HG03460 (cell line): Measurements from ENCODE around the gene EOGT.

Experiments used
- ATAC-seq: cut with Tn5 transposase; IDR thresholded peaks from one replicate; pipeline ENCODE4 v1.9.1; 2021; ENCODE audit not compliant: unreplicated experiment

The EOGT gene

DNA sequence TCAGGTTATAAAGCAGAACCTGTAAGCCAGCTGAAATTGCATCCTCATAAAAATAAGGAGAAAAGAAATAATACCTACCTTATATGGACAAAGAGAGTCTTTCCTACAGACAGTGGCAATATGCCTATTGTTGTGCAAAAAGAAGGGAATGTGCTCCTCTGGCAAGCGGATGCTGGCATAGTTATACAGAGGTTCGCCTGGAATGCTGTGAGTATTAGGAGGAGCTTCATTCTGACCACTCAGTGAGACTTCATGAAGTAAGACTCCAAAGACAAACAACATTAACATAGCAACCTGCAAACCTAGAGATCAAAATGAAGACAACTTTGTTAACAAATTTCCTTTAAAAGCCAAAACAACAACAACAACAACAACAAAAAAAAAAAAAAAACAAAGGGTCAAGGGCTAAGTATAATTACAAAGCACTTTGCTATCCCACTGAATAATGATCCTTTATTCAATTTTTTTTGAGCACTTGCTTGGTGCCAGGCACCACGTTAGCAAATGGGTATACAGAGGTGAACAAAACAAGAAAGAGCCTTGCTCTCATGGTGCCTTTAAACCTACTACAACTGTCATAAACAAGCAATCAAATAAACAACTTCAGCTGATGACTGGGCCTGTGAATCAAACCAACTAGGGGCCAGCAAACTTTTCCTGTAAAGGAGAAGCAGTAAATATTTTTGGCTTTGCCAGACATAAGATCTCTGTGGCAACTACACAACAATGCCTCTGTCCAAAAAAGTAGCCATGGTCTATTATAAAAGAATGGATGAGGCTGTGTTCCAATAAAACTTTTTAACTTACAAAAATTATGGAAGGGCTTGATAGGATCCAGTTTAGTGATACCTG lies 3.7 kb downstream of the EOGT start:
- no peak for ATAC-seq

DNA sequence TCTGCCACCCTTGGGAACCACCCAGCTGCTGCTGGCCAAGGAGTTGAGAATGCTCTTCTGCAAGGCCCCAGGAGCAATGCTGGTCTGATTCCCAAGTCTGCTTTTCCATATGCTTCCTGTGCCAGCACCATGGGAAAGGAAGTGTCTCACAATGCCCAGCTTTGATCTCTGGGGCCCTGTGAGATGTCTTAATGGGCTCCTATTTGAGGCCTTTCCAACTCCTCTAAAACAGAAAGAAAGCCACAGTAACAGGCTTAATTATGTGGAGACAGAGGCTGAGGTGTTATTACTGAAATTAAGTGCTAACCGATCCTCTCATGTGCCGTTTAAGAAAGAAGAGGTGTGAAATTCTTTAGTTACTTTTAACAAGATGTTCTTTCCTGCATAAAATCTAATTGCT lies 4.5 kb downstream of the EOGT start:
- no peak for ATAC-seq

GRCh38 chr3:69005791-69006482 lies 7.5 kb downstream of the EOGT start:
- no peak for ATAC-seq

- no peak for ATAC-seq
Measured at GRCh38 chr3:69005071-69005790, 8.3 kb downstream of the EOGT start.

DNA sequence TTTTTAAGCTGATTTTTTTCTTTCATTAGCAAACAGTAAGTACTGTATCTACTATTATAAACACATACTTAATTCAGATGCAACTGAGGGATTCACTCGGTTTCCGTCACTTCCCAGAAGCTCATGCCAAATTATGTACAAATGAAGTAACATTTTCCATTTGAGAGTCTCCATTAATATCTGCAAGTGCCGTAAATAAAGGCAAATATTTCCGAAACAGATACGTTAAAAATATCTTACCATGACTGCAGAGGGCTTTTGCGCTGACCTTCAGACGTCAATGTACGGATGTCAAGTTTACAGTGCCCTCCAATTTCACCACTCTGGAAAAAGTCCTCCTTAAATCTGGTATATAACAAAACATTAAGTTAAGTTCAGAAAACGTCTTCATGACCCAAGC lies 9.3 kb downstream of the EOGT start:
- ATAC-seq: no peak

- no peak for ATAC-seq
Measured at GRCh38 chr3:68999605-69000004, 13.9 kb downstream of the EOGT start.

- no peak for ATAC-seq
Measured at GRCh38 chr3:68999158-68999557, 14.3 kb downstream of the EOGT start.

DNA sequence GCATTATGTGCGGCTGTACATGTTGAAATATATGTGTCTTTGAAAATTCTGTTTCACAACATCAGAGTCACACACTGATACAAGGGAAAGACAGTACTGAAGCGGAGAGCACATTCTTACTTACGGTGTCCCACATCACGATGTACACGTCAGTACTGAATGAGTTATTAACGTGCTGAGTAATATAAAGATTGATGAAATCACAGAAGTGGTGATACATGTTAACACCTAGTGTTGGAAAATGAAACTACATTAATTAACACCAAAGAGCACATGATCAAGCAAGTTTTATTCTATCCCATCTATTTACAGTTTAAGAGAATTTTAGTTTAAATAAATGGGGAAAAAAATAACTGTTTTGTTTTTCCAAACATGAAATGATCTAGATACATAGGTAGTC lies 15.6 kb downstream of the EOGT start:
- no peak for ATAC-seq

- no peak for ATAC-seq
Measured at GRCh38 chr3:68996356-68996995, 17.0 kb downstream of the EOGT start.

GRCh38 chr3:68988740-68989139 lies 24.7 kb downstream of the EOGT start:
- no peak for ATAC-seq

- ATAC-seq: no peak
Measured at GRCh38 chr3:68987322-68987721, 26.2 kb downstream of the EOGT start.

- no peak for ATAC-seq
Measured at GRCh38 chr3:68986496-68987208, 26.8 kb downstream of the EOGT start.

DNA sequence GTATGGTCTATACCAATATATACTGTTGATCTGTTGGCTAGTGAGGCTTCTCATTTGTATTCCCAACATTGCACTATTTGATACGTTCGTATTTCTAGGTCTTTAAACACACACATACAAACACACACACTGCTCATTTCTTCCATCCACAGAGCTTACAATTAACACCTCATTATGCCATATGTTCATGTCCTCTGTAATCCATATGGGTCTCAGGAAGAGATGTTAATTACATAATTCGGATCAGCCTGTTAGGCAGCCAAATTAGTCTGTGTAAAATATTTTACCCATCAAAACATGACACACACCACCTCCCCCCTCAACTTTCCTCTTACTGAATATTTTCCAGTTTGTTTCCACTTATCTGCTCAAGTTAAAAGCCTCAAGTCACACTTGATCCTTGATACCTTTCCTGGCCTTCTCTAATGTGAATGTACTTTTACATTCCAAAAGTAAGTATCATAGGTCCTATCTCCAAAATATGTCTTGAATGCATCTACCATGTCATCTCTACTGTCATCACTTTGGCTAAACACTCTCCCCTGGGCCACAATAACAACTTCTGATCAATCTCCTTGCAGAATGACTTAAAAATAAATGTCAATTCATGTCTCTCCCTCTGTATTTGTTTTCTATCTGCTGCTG lies 28.2 kb downstream of the EOGT start:
- no peak for ATAC-seq

GRCh38 chr3:68984011-68984530 lies 29.4 kb downstream of the EOGT start:
- ATAC-seq: no peak

DNA sequence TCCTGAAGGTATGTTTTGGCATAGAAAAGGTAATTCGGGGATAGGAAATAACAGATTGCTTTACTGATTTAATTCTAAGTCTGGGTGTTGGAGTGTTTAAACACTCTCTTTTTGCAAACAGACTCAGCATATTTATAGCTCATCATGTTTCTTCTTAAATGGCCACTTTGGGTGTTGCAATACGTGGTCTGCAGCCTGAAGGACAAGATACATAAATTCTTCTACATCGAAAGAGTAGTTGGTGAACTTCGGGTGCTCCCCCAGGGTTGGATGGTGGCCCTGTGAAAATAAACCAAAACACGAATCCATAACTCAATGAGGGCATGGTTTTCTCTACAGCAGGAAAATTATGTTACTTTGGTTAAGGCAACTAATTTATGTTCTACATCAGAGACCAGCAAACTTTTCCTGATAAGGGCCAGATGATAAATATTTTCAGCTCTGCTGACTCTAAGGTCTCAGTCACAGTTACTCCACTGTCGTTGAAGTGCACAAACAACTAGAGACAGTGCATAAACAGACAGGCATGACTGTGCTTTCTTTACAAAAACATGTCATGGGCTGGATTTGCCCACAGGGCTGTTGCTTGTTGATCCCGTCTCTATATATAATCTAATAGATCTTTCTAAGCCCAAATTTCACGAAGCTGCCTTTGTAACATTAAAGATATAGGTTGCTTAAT lies 35.9 kb downstream of the EOGT start:
- no peak for ATAC-seq

DNA sequence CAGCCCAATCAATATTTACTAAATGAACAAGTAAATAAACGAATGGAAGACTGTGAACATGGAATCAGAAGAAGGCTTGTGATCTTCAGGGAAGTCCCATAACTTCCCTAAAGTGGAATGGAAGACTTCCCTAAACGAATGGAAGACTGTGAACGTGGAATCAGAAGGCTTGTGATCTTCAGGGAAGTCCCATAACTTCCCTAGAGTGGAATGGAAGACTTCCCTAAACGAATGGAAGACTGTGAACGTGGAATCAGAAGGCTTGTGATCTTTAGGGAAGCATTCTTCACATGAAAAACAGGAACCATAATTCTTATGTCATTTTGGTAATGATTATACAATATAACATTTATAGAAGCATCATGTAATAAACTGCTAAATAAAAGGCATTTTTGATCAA lies 38.8 kb downstream of the EOGT start:
- ATAC-seq: no peak

GRCh38 chr3:68973639-68974038 lies 39.8 kb downstream of the EOGT start:
- no peak for ATAC-seq

GRCh38 chr3:68972358-68972979 lies 41.0 kb downstream of the EOGT start:
- peak; percentile 83 for ATAC-seq

DNA sequence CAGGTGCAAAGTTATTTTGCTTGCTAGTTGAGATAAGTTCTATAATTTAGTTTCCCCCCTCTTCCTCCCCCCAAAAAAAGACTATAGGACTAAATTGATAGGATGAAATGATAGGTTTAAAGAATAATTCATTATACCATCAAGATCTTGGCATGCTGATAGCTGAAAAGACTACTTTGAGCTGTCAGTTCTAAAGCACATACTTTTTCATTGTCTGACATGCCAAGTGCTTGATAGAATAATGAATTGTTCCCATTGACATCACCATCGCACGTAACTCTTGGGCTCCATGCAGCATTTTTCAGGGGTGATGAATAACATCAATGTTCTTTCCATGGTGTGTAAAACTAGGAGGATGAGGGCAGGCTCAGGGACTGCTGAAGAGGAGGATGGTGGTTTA lies 48.8 kb downstream of the EOGT start:
- ATAC-seq: no peak
